Measurements from ENCODE around the gene EIF5. TPM values are rescaled to one million over a fixed set of nuclear protein-coding genes. Genes with fewer than 3 reads are reported as not detected.

The EIF5 gene
- total RNA-seq, 1 donor from 2014 or later: 330 TPM

DNA sequence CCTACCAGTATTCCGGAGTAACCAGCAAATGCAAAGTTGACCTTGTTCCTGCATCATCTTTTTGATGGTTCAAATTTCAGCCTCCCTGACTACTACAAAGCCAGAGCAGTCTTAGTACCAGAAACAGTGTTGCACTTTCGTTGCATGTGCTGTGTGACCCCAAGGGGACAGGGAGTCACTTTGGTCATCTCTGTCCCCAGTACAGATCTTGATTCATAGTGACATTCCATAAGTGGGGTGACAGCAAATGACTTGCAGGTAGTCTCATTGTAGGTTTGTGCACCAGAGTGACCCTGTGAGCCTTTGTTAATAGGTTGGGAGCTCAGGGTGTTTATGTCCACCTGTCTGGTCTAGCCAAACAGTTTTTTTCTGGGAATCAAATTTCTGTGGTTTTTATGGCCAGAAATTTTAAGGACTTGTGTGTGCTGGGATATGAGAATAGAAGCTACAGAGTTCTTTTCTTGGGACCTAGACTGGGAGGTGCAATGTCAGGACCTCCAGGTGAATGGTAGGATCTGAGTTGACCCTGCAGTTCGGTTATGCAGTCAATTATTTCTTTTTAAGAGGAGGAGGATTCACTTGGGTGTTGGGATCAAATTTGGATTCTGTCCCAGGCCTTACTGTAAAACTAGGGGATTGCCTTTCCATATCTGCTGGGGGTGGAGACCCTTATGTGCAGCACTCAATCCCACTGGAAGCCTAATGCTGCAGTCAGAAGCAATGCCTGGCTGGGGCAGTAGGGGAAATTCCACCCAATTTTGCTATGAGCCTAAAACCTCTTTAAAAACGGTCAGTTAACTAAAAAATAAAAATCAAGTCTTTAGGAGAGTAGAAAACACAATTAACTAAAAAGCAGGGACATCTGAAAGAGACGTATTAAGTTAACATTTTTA, 10.1 kb downstream of the EIF5 start:
- no peaks in the 10 kb centered on the region for H3K9me3 Mint-ChIP-seq (ENCODE audit: unreplicated experiment)
- H3K27me3 Mint-ChIP-seq (ENCODE audit: low read depth, unreplicated experiment): no peaks in the 10 kb centered on the region
- peaks cover 18% of the 10 kb centered on the region for H3K36me3 Mint-ChIP-seq (ENCODE audit: low read depth, unreplicated experiment)
- Histone ChIP-seq H3K79me2 (ENCODE audit: insufficient read depth, low read length) (peaks cover 13% of the 10 kb centered on the region), H3K9me3 (ENCODE audit: insufficient read depth, low read depth, low read length) (no peaks in the 10 kb centered on the region), H3K27ac (ENCODE audit: low read depth, low read length) (no peak overlapping the region), H3K27me3 (ENCODE audit: insufficient read depth, low read length) (no peaks in the 10 kb centered on the region), H2AFZ (ENCODE audit: low read depth, low read length) (no peak overlapping the region), H3K4me3 (ENCODE audit: insufficient read depth, low read depth, low read length) (no peak overlapping the region), H4K20me1 (ENCODE audit: insufficient read depth, low read length) (peaks cover 61% of the 10 kb centered on the region), H3K4me2 (ENCODE audit: low read length) (no peak overlapping the region), H3K4me1 (ENCODE audit: insufficient read depth, low read length) (no peaks in the 10 kb centered on the region), H3K9ac (ENCODE audit: low read length) (no peak overlapping the region), H3K36me3 (ENCODE audit: insufficient read depth, low read length) (peaks cover 58% of the 10 kb centered on the region)
- peaks cover 10% of the 10 kb centered on the region for H3K4me1 Mint-ChIP-seq (ENCODE audit: low read depth, unreplicated experiment)
- no peak overlapping the region for H3K4me3 Mint-ChIP-seq (ENCODE audit: unreplicated experiment)
- H3K27ac Mint-ChIP-seq (ENCODE audit: unreplicated experiment): peak overlapping the region; percentile 49
- TF ChIP-seq EZH2 (IDR thresholded peaks at IDR 0.05; ENCODE audit: insufficient read depth, low read length): no peak
- TF ChIP-seq, protein P1, sequence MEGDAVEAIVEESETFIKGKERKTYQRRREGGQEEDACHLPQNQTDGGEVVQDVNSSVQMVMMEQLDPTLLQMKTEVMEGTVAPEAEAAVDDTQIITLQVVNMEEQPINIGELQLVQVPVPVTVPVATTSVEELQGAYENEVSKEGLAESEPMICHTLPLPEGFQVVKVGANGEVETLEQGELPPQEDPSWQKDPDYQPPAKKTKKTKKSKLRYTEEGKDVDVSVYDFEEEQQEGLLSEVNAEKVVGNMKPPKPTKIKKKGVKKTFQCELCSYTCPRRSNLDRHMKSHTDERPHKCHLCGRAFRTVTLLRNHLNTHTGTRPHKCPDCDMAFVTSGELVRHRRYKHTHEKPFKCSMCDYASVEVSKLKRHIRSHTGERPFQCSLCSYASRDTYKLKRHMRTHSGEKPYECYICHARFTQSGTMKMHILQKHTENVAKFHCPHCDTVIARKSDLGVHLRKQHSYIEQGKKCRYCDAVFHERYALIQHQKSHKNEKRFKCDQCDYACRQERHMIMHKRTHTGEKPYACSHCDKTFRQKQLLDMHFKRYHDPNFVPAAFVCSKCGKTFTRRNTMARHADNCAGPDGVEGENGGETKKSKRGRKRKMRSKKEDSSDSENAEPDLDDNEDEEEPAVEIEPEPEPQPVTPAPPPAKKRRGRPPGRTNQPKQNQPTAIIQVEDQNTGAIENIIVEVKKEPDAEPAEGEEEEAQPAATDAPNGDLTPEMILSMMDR (IDR thresholded peaks at IDR 0.05; ENCODE audit: insufficient read depth, low read depth, low read length): no peak
- FAIRE-seq (no peak), DNase-seq (ENCODE audit: low read depth) (no peak)

DNA sequence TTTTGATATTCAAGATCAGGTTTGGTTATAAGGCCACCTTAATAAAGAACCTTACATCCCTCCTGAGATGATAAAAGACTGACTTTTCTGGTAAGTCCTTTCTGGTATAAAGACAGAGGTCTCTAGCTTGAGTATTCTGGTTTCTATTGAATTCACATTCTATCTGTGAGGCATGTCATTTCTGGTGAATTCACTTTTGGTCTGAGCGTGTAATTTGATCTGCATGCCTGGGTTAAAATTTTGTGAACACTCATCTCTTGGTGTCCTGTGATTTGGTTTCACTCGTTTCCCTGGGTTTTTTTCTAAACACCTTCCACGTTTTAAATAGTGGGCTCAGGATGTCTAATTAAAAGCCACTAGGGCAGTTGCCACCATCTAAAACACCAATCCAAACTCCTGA, 12.2 kb downstream of the EIF5 start:
- H3K9me3 Mint-ChIP-seq (ENCODE audit: unreplicated experiment): no peaks in the 10 kb centered on the region
- TF ChIP-seq, protein P1 (IDR thresholded peaks at IDR 0.05; ENCODE audit: insufficient read depth, low read depth, low read length): no peak
- no peak for TF ChIP-seq EZH2 (IDR thresholded peaks at IDR 0.05; ENCODE audit: insufficient read depth, low read length)
- peaks cover 10% of the 10 kb centered on the region for H3K4me1 Mint-ChIP-seq (ENCODE audit: low read depth, unreplicated experiment)
- H3K27me3 Mint-ChIP-seq (ENCODE audit: low read depth, unreplicated experiment): no peaks in the 10 kb centered on the region
- peaks cover 38% of the 10 kb centered on the region for H3K36me3 ChIP-seq (ENCODE audit: insufficient read depth, low read length)
- H3K4me2 ChIP-seq (ENCODE audit: low read length): no peak overlapping the region
- no peak overlapping the region for H3K27ac Mint-ChIP-seq (ENCODE audit: unreplicated experiment)
- no peak overlapping the region for H3K9ac ChIP-seq (ENCODE audit: low read length)
- no peak overlapping the region for H3K27ac ChIP-seq (ENCODE audit: low read depth, low read length)
- H3K36me3 Mint-ChIP-seq (ENCODE audit: low read depth, unreplicated experiment): peaks cover 12% of the 10 kb centered on the region
- H3K27me3 ChIP-seq (ENCODE audit: insufficient read depth, low read length): no peaks in the 10 kb centered on the region
- peaks cover 40% of the 10 kb centered on the region for H4K20me1 ChIP-seq (ENCODE audit: insufficient read depth, low read length)
- no peak overlapping the region for H2AFZ ChIP-seq (ENCODE audit: low read depth, low read length)
- DNase-seq (ENCODE audit: low read depth): no peak
- no peak for FAIRE-seq
- no peaks in the 10 kb centered on the region for H3K9me3 ChIP-seq (ENCODE audit: insufficient read depth, low read depth, low read length)
- H3K4me3 ChIP-seq (ENCODE audit: insufficient read depth, low read depth, low read length): no peak overlapping the region
- H3K79me2 ChIP-seq (ENCODE audit: insufficient read depth, low read length): peaks cover 2% of the 10 kb centered on the region
- H3K4me3 Mint-ChIP-seq (ENCODE audit: unreplicated experiment): no peak overlapping the region
- no peaks in the 10 kb centered on the region for H3K4me1 ChIP-seq (ENCODE audit: insufficient read depth, low read length)

Data from astrocyte (in vitro differentiated cells and primary cell).